Stimulated activated naive CD8-positive, alpha-beta T cell treated with anti-CD3 and anti-CD28 coated beads, Interleukin-15, Interleukin-2, amounts not matched to agents 100 ng/mL and 50 ng/mL, for 24 hours (primary cell): ENCODE measurements around the gene TP53BP2.
"Not testable (repeated sequence)": the region's sequence is repeated elsewhere in the genome, so short reads cannot be mapped to it uniquely, and the experiment has no call there.

Experiments
- H3K27ac Mint-ChIP-seq: one replicate; pipeline ENCODE4 v1.8.0; 2021; ENCODE audit warnings: mild to moderate bottlenecking, mixed read lengths
- H3K27me3 Mint-ChIP-seq: one replicate; pipeline ENCODE4 v1.8.0; 2021; ENCODE audit warnings: mixed read lengths
- H3K36me3 Mint-ChIP-seq: one replicate; pipeline ENCODE4 v1.8.0; 2021; ENCODE audit warnings: low read depth, mixed read lengths
- H3K4me1 Mint-ChIP-seq: one replicate; pipeline ENCODE4 v1.8.0; 2021; ENCODE audit warnings: low read depth, mixed read lengths
- H3K4me3 Mint-ChIP-seq: one replicate; pipeline ENCODE4 v1.8.0; 2021; ENCODE audit warnings: mild to moderate bottlenecking, mixed read lengths
- H3K9me3 Mint-ChIP-seq: one replicate; pipeline ENCODE4 v1.8.0; 2021; ENCODE audit warnings: mixed read lengths

Gene TP53BP2, protein sequence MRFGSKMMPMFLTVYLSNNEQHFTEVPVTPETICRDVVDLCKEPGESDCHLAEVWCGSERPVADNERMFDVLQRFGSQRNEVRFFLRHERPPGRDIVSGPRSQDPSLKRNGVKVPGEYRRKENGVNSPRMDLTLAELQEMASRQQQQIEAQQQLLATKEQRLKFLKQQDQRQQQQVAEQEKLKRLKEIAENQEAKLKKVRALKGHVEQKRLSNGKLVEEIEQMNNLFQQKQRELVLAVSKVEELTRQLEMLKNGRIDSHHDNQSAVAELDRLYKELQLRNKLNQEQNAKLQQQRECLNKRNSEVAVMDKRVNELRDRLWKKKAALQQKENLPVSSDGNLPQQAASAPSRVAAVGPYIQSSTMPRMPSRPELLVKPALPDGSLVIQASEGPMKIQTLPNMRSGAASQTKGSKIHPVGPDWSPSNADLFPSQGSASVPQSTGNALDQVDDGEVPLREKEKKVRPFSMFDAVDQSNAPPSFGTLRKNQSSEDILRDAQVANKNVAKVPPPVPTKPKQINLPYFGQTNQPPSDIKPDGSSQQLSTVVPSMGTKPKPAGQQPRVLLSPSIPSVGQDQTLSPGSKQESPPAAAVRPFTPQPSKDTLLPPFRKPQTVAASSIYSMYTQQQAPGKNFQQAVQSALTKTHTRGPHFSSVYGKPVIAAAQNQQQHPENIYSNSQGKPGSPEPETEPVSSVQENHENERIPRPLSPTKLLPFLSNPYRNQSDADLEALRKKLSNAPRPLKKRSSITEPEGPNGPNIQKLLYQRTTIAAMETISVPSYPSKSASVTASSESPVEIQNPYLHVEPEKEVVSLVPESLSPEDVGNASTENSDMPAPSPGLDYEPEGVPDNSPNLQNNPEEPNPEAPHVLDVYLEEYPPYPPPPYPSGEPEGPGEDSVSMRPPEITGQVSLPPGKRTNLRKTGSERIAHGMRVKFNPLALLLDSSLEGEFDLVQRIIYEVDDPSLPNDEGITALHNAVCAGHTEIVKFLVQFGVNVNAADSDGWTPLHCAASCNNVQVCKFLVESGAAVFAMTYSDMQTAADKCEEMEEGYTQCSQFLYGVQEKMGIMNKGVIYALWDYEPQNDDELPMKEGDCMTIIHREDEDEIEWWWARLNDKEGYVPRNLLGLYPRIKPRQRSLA

DNA sequence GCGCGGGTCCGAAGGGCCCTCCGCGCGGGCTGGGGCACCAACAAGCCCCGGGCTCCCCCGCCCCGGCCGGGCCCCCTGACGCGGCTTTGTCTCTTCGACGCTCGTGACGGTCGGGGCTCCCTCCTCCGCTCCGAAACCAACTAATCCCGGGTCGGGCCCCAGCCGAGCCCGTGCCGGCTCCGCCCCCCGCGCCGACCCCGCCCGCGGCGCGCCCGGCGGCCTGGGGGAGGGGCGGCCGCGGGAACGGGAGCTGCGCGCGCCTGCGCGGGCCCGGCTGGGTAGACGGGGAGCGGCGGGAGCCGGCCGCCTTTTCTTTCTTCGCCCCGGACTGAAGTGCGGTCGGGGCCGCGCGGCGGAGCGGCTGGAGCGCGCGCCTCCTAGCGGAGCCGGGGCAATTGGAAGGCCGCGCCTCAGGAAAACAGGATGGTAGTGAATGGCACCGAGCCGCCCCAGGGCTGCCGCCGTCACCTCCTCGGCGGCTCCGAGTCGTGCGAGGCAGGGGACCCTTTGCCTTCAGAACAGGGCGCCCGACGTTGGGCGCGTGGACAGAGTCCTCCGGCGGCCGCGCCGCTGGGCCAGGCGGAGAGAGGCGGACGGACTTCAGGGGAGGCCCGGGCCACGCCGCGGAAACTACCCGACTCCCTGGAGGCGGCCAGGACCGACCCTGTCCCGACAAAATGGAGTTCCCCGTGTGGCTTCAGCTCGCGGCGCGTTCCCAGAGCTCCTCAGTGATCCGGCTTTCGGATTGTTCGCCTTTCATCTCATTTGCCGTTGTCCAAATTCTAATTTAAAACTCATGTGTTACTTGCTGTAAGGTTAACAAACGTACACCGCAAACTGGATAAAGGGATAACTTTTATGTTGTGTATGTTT, at the start of gene TP53BP2:
Gene TP53BP2 (minus strand): TSS at position 138 of the 873 bp plus-strand sequence. CDS start 267 bp downstream, outside the sequence.
- Mint-ChIP-seq H3K27ac (peak within 1 kb of the TSS; percentile 97), H3K4me1 (peaks cover 45% of the 10 kb centered on the region), H3K9me3 (peaks cover 4% of the 10 kb centered on the region), H3K27me3 (no peaks in the 10 kb centered on the region), H3K4me3 (peak within 1 kb of the TSS; percentile 91), H3K36me3 (peaks cover 3% of the 10 kb centered on the region)

DNA sequence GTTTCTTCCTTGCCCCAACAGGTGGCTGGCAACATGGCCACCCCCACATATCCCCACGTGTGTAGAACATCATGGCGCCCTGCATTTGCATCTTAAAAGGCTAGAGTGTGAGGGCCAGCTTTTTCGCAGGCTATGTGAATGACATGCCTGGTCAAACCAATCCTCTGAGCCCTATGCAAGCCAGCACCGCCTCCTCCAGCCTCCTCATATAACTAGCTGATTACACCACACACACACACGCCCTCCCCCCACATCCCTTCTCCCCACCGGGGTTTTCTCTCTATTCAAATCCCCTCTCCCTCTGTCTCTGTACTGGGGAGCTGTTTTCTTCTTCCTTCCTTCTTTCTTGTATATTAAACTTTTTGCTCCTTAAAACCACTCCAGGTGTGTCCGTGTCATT, 44.7 kb upstream of the TP53BP2 start:
- H3K4me1 Mint-ChIP-seq, H3K27ac Mint-ChIP-seq, H3K27me3 Mint-ChIP-seq, H3K9me3 Mint-ChIP-seq, H3K36me3 Mint-ChIP-seq, H3K4me3 Mint-ChIP-seq: not testable (repeated sequence)

DNA sequence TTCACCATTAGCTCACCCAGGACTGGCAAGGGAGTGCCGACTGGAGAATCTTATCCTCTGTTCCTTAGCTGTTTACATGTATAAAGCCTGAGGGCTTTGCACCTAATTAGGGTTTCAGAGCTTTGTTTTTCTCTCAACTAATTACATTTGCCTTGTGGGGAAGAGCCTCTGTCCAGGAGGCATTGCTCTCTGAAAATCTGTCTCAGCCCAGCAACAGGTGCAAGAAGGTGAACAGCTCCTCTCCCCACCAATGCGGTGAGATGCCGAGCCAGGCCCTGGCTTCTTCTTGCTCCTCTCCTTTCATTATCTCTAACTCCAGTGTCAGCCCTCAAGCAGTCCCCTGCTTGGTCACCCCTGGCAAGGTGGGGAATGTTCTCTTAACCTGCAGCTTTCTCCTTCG, 43.6 kb upstream of the TP53BP2 start:
- H3K9me3 Mint-ChIP-seq, H3K4me3 Mint-ChIP-seq, H3K27ac Mint-ChIP-seq, H3K27me3 Mint-ChIP-seq, H3K36me3 Mint-ChIP-seq, H3K4me1 Mint-ChIP-seq: not testable (repeated sequence)

DNA sequence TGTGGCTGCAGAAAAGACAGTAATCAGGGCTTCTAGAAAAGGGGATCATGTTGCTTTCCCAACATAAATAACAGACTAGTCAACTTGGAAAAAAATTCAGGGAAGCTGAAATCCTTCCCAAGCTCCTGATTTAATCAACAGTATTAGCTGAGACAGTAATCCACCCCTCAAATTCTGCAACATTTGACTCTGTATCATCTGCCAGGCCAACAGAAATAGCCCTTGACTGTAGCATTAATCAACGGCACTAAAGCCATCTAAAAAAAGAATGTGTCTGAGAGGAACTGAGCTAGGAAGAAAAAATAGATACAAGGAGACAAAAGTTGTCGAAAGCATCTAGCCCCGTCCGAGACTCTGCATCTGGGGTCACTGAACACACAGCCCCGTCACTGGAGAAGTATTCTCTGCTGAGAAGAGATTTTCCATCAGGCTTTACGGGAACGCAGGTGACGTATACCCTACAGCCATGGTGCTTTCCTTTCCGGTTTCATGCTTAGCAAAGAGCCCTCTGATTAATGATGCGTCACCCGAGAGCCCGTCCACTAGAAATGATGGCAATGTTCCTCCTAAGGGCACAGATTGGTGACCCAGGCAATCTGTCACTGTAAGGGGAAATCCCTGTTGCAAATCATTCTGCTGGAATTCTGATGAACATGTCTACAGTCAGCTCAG, 42.1 kb upstream of the TP53BP2 start:
- no peaks in the 10 kb centered on the region for H3K27me3 Mint-ChIP-seq
- no peak overlapping the region for H3K4me3 Mint-ChIP-seq
- H3K9me3 Mint-ChIP-seq: no peaks in the 10 kb centered on the region
- H3K27ac Mint-ChIP-seq: no peak overlapping the region
- no peaks in the 10 kb centered on the region for H3K4me1 Mint-ChIP-seq
- H3K36me3 Mint-ChIP-seq: no peaks in the 10 kb centered on the region

DNA sequence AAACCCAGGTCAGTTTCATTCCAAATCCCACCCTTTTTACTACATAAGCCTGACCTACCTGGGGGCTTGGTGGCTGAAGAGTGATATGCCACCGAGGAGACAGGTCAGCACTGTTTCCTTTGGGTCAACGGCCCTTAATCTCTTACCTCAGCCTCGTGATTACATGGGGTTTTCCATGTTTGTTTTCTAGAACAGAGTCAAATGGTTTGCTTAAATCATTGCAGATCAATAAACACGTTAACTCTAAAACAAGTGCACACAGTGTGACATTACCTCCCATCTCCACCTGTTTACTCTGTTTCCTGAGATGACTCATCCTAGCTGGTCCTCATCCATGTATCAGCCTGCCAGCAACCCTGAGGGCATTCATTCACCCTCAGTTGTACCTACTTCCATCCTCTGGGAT, 40.8 kb upstream of the TP53BP2 start:
- H3K27ac Mint-ChIP-seq: no peak overlapping the region
- H3K27me3 Mint-ChIP-seq: no peaks in the 10 kb centered on the region
- H3K4me1 Mint-ChIP-seq: no peaks in the 10 kb centered on the region
- no peak overlapping the region for H3K4me3 Mint-ChIP-seq
- H3K9me3 Mint-ChIP-seq: no peaks in the 10 kb centered on the region
- no peaks in the 10 kb centered on the region for H3K36me3 Mint-ChIP-seq

DNA sequence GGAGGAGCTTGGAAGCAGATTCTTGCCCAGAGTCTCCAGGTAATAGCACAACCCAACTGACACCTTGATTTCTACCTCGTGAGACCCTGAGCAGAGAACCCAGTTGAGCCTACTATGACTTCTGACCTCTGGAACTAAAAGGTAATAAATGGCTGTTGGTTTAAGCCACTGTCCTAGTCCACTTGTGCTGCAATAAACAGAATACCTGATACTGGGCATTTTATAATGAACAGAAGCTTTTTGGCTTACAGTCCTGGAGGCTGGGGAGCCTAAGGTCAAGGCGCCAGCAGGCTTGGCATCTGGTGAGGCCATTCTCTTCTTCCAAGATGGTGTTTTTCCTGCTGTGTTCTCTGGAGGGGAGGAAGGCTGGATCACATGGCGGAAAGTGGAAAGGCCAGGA, 39.9 kb upstream of the TP53BP2 start:
- H3K36me3 Mint-ChIP-seq: no peaks in the 10 kb centered on the region
- no peak overlapping the region for H3K27ac Mint-ChIP-seq
- no peaks in the 10 kb centered on the region for H3K4me1 Mint-ChIP-seq
- H3K9me3 Mint-ChIP-seq: no peaks in the 10 kb centered on the region
- no peak overlapping the region for H3K4me3 Mint-ChIP-seq
- H3K27me3 Mint-ChIP-seq: peaks cover 4% of the 10 kb centered on the region

DNA sequence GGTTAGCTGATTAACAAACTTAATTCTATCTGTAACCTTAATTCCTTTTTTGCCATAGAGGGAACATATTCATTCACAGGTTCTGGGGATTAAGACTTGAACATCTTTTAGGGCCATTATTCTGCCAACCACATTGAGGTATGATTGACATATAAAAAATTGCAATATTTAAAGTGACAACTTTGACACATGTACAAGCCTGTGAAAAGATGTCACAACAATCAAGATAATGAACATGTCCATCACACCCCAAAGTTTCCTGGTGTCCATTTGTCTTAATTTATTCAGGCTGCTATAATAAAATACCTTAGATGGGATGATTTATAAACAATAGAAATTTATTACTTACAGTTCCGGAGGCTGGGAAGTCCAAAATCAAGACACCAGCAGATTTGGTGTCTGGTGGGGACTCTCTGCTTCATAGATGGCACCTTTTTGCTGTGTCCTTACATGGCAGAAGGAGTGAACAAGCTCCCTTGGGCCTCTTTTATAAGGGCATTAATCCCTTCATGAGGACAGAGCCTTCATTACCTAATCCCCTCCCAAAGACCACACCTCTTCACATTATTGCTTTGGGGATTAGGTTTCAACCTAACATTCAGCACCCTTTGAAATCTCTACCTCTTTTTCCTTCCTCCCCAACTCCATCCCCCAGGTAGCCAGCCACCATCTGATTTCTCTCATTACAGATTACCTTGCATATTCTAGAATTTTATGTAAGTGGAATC, 33.0 kb upstream of the TP53BP2 start:
- no peaks in the 10 kb centered on the region for H3K4me1 Mint-ChIP-seq
- no peaks in the 10 kb centered on the region for H3K36me3 Mint-ChIP-seq
- H3K27me3 Mint-ChIP-seq: peaks cover 11% of the 10 kb centered on the region
- no peak overlapping the region for H3K4me3 Mint-ChIP-seq
- no peaks in the 10 kb centered on the region for H3K9me3 Mint-ChIP-seq
- no peak overlapping the region for H3K27ac Mint-ChIP-seq

DNA sequence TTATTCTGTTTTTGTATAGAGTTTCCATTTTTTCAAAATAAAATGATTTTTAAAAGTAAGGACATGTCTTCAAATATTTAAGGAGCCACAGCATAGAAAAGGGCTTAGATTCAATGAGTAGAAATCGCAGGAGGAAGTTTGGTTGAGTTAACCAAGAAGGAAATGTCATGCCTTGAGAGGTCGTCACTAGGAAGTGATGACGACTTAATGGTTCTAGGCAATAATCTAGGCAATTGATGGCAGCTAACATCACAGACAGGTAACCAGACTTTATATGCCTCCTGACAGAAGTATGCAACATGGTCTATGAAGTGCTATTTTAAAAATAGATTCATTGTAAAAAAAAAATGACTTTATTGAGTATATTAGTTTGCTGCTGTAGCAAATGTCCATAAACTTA, 32.1 kb upstream of the TP53BP2 start:
- peaks cover 16% of the 10 kb centered on the region for H3K27me3 Mint-ChIP-seq
- H3K27ac Mint-ChIP-seq: no peak overlapping the region
- no peaks in the 10 kb centered on the region for H3K4me1 Mint-ChIP-seq
- H3K4me3 Mint-ChIP-seq: no peak overlapping the region
- no peaks in the 10 kb centered on the region for H3K9me3 Mint-ChIP-seq
- no peaks in the 10 kb centered on the region for H3K36me3 Mint-ChIP-seq

DNA sequence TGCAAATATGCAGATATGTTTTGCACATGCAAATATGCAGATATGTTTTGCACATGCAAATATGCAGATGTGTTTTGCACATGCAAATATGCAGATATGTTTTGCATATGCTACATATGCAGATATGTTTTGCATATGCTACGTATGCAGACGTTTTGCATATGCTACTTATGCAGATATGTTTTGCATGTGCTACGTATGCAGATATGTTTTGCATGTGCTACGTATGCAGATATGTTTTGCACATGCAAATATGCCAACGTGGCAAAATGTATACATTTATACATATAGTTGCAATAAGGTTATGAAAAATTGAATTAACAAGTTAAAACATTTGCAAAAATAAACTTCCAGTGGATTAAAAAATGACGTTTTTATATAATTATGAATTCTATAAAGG, 30.8 kb upstream of the TP53BP2 start:
- Mint-ChIP-seq H3K4me3 (no peak overlapping the region), H3K27ac (no peak overlapping the region), H3K9me3 (no peaks in the 10 kb centered on the region), H3K36me3 (no peaks in the 10 kb centered on the region), H3K4me1 (no peaks in the 10 kb centered on the region), H3K27me3 (peaks cover 24% of the 10 kb centered on the region)

DNA sequence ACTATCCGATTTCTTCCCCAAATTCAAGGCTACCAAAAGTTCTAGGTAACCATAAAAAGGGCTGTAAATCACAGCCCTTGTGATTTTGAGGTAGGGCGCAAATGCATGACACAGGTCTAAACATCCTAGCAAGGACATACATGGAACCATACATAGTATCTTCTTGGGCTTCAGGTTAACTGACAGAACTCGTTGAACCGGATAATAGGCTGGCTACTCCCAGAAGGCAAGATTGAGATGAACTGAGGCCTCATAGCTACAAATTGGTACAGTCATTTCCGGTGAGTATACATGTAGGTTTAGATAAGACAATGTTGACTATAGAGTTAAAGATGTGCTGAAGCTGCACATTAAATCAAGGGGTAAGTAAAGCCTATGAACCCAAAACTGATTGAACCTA, 27.3 kb upstream of the TP53BP2 start:
- H3K4me1 Mint-ChIP-seq: no peaks in the 10 kb centered on the region
- no peaks in the 10 kb centered on the region for H3K9me3 Mint-ChIP-seq
- no peak overlapping the region for H3K4me3 Mint-ChIP-seq
- H3K27ac Mint-ChIP-seq: no peak overlapping the region
- no peaks in the 10 kb centered on the region for H3K36me3 Mint-ChIP-seq
- peaks cover 27% of the 10 kb centered on the region for H3K27me3 Mint-ChIP-seq

DNA sequence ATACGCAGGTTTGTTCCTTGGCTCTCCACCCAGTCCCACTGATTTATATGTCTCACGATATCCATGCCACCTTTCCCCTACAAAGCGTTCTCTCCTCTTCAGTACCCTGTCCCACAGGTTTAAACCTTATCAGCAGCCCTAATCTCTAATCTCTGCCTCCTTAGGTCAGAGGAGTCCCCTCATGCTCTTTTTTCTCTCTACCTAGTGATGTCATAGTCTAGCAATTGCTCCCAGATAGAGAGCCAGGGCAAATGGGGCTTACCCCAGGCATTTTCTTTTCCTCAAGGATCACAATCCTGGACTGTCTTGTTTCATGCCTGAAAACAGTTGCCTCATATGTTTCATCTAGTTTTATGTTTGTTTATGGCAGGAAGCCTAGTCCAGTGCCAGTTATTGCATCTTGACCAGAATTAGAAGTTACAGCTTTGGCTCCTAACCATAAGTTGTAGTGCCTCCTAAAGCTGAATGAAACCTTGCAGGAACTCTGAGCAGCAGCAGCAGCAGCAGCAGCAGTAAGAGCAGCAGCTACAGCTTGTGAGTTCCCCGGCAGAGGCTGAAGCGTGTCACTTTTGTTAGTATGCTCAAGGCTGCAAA, 26.7 kb upstream of the TP53BP2 start:
- H3K36me3 Mint-ChIP-seq: no peaks in the 10 kb centered on the region
- H3K9me3 Mint-ChIP-seq: no peaks in the 10 kb centered on the region
- H3K27me3 Mint-ChIP-seq: peaks cover 27% of the 10 kb centered on the region
- H3K4me1 Mint-ChIP-seq: no peaks in the 10 kb centered on the region
- no peak overlapping the region for H3K4me3 Mint-ChIP-seq
- no peak overlapping the region for H3K27ac Mint-ChIP-seq

DNA sequence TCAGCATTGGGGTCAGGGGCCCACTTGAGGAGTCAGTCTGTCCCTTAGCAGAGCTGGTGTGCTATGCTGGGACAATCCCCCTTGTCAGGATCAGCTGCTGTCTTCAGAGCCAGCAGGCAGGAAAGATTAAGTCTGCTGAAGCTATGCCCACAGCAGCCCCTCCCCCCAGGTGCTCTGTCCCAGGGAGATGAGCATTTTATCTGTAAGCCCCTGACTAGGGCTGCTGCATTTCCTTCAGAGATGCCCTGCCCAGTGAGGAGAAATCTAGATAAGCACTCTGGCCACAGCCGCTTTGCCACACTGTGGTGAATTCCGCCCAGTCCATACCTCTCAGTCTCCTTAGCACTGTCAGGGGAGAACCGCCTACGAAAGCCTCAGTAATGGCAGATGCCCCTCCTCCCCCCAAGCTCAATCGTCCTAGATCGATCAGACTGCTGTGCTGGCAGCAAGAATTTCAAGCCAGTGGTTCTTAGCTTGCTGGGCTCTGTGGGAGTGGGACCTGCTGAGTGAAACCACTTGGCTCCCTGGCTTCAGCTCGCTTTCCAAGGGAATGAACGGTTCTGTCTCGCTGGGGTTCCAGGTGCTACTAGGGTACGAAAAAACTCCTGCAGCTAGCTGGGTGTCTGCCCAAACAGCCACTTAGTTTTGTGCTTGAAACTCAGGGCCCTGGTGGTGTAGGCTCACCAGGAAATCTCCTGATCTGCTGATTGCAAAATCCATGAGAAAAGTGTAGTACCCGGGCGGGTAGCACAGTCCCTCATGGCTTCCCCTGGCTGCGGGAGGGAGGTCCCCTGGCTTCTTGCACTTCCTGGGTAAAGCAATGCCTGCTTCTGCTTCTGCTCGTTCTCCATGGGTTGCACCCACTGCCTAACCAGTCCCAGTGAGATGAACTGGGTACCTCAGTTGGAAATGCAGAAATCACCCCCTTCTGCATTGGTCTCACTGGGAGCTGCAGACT, 25.1 kb upstream of the TP53BP2 start:
- H3K27ac Mint-ChIP-seq: no peak overlapping the region
- H3K36me3 Mint-ChIP-seq: no peaks in the 10 kb centered on the region
- no peaks in the 10 kb centered on the region for H3K9me3 Mint-ChIP-seq
- H3K4me3 Mint-ChIP-seq: no peak overlapping the region
- peaks cover 27% of the 10 kb centered on the region for H3K27me3 Mint-ChIP-seq
- no peaks in the 10 kb centered on the region for H3K4me1 Mint-ChIP-seq
